ENCODE data around the gene DOCK9. TPM values are rescaled to one million over a fixed set of nuclear protein-coding genes. Genes with fewer than 3 reads are reported as not detected.

Gene DOCK9
- total and polyA plus RNA-seq, 9 of the 15 experiments (the other 6 are each of a cell fraction or from before 2014, with no cell fraction given): 3.5 to 25.3 (median 16.7) TPM

DNA sequence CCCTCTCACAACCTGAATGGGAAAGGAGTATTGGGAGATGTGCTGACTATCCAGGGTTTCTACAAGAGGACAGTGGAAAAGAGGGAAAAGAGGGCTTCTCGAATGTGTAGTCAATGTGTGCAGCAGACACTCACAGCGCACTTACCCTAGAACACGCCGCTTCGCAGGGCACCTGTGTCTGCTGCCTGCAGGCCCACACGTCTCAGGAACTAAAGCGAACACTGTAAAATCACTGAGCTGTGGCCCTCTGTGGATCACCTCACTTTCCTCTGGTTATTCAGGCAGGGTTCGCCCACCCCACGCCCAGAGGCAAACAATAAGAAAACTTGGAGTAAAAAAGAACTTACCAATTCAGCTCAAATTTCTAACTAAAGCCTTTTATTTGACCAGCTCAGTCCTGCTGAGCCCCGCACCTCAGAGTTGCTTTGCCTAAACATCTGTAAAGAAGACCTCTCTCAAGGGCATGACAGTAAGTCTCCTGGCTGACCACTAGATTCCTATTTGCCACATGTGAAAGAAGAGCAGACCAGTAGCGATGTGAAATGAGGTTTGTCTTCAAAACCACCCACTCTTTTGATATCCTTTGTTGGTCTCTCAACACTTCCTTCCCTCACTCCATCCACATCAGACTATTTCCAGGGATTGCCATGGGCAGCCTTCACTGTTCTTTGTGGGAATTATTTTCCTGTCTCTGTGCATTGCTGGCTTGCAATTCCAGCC lies 19.3 kb upstream of the DOCK9 start (continued):
- TF ChIP-seq MGA (IDR thresholded peaks at IDR 0.05) (no peak), ZNF347 (CRISPR knock-in tag; IDR thresholded peaks at IDR 0.05; ENCODE audit: low read depth) (no peak), MLLT1 (IDR thresholded peaks at IDR 0.05) (no peak)

Measured in K562 (cell line).